H1 (cell line): Measurements from ENCODE around the gene ACTN4. TPM values are rescaled to one million over a fixed set of nuclear protein-coding genes. Genes with fewer than 3 reads are reported as not detected.
A peak's percentile ranks its signal among the peaks of the same experiment; 100 is the strongest.

Experiments
- CTCF ChIA-PET: fragments of 300-600 bp; sonication (Branson Sonifier 250); formaldehyde crosslinking; loops from one replicate; lab custom pipeline; 2021; ENCODE audit not compliant: partially characterized antibody; lab: Charles Lee
- POLR2A ChIA-PET: fragments of 300-600 bp; sonication (Branson Sonifier 250); formaldehyde crosslinking; loops from one replicate; lab custom pipeline; 2021; ENCODE audit warnings: inconsistent platforms; ENCODE audit not compliant: partially characterized antibody; lab: Charles Lee
- DNase-seq, 2 experiments: peaks; one replicate each; pipeline versions ENCODE4 v3.0.0 to v3.0.0-alpha.2; 2010 to 2022; ENCODE audit warnings: low spot score in 2 of 2, low read depth in 1 of 2, mixed read lengths in 1 of 2
- FAIRE-seq: peaks from 2 replicates; lab custom pipeline; 2011; peaks lifted over from hg19 to GRCh38; lab: Jason Lieb, UNC
- H2AFZ ChIP-seq: 2 replicates; pipeline ENCODE4 v1.8.1; 2012; ENCODE audit warnings: low read length, inconsistent platforms
- H2AK5ac ChIP-seq: 2 replicates; pipeline ENCODE4 v1.6.1; 2013; ENCODE audit warnings: low read depth, low read length
- H2BK120ac ChIP-seq: replicated peaks from 2 replicates; pipeline ENCODE3; 2013; ENCODE audit warnings: low read depth, low read length, inconsistent platforms
- H2BK12ac ChIP-seq: 2 replicates; pipeline ENCODE4 v1.6.1; 2013; ENCODE audit warnings: low read depth, low read length
- H2BK15ac ChIP-seq: 2 replicates; pipeline ENCODE4 v1.6.1; 2013; ENCODE audit warnings: low read length
- H2BK20ac ChIP-seq: 2 replicates; pipeline ENCODE4 v1.6.1; 2013; ENCODE audit warnings: low read length
- H2BK5ac ChIP-seq: 2 replicates; pipeline ENCODE4 v1.6.1; 2013; ENCODE audit warnings: low read depth, low read length
- H3K14ac ChIP-seq: 2 replicates; pipeline ENCODE4 v1.6.1; 2013; ENCODE audit warnings: inconsistent platforms; ENCODE audit not compliant: insufficient read length
- H3K18ac ChIP-seq: 2 replicates; pipeline ENCODE4 v1.6.1; 2013; ENCODE audit warnings: low read length; ENCODE audit errors: extremely low read depth
- H3K23ac ChIP-seq: 2 replicates; pipeline ENCODE4 v1.6.1; 2013; ENCODE audit warnings: inconsistent platforms; ENCODE audit not compliant: insufficient read length
- H3K23me2 ChIP-seq: 2 replicates; pipeline ENCODE4 v1.6.1; 2013; ENCODE audit warnings: low read depth, low read length
- H3K27ac ChIP-seq: 2 replicates; pipeline ENCODE4 v1.6.1; 2011; ENCODE audit warnings: low read depth, low read length, inconsistent platforms
- H3K27me3 ChIP-seq, 4 experiments: replicated peaks in 1 of 4; 1 replicate in 1 of 4; 2 replicates in 3 of 4; pipeline versions ENCODE4 v1.6.1 to v1.8.1; 2011 to 2013; ENCODE audit warnings: low read length in 3 of 4, mild to moderate bottlenecking in 3 of 4, inconsistent platforms in 2 of 4, mixed read lengths in 2 of 4, moderate library complexity in 1 of 4; ENCODE audit not compliant: control insufficient read depth in 3 of 4, insufficient read depth in 3 of 4; ENCODE audit errors: extremely low read depth in 1 of 4
- H3K36me3 ChIP-seq, 4 experiments: 2 replicates each; pipeline versions ENCODE4 v1.6.1 to v1.8.1; 2011 to 2013; ENCODE audit warnings: mild to moderate bottlenecking in 4 of 4, low read length in 3 of 4, moderate library complexity in 2 of 4, control low read depth in 1 of 4, inconsistent platforms in 1 of 4; ENCODE audit not compliant: insufficient read depth in 4 of 4, control insufficient read depth in 2 of 4
- H3K4ac ChIP-seq: replicated peaks from 2 replicates; pipeline ENCODE3; 2013; ENCODE audit warnings: low read length, low read depth, mixed read lengths, inconsistent platforms; ENCODE audit not compliant: insufficient read length
- H3K4me1 ChIP-seq, 4 experiments: replicated peaks in 1 of 4; 1 replicate in 1 of 4; 2 replicates in 3 of 4; pipeline versions ENCODE4 v1.6.1 to v1.8.1; 2011 to 2013; ENCODE audit warnings: low read length in 3 of 4, inconsistent platforms in 2 of 4, mixed read lengths in 1 of 4; ENCODE audit not compliant: insufficient read depth in 4 of 4, control insufficient read depth in 3 of 4
- H3K4me2 ChIP-seq, 2 experiments: 2 replicates each; pipeline versions ENCODE4 v1.6.1 to v1.8.1; 2011 to 2013; ENCODE audit warnings: low read depth in 2 of 2, low read length in 2 of 2, control low read depth in 1 of 2, inconsistent platforms in 1 of 2, mild to moderate bottlenecking in 1 of 2; ENCODE audit not compliant: insufficient read depth in 1 of 2
- H3K4me3 ChIP-seq, 4 experiments: fragments of 200-600, 300-600 bp in 1 of 4; sonication (generic), shearing (Covaris generic), sonication (Bioruptor Twin) in 1 of 4; 2 replicates each; pipeline versions ENCODE4 v1.5.1 to v1.8.1; 2011 to 2016; ENCODE audit warnings: low read length in 4 of 4, low read depth in 3 of 4, control low read depth in 2 of 4, inconsistent platforms in 2 of 4, mild to moderate bottlenecking in 2 of 4, mixed read lengths in 1 of 4, moderate library complexity in 1 of 4; ENCODE audit not compliant: insufficient read depth in 2 of 4; ENCODE audit errors: extremely low read depth in 1 of 4
- H3K56ac ChIP-seq: replicated peaks from 2 replicates; pipeline ENCODE3; 2013; ENCODE audit warnings: low read depth, mild to moderate bottlenecking, mixed read lengths, low read length, inconsistent platforms; ENCODE audit not compliant: insufficient read length
- H3K79me1 ChIP-seq: 2 replicates; pipeline ENCODE4 v1.6.1; 2013; ENCODE audit warnings: low read depth, low read length, control low read depth
- H3K79me2 ChIP-seq, 2 experiments: 2 replicates each; pipeline versions ENCODE4 v1.6.1 to v1.8.1; 2012 to 2013; ENCODE audit warnings: low read length in 2 of 2, mild to moderate bottlenecking in 2 of 2, inconsistent platforms in 1 of 2; ENCODE audit not compliant: insufficient read depth in 2 of 2, control insufficient read depth in 1 of 2
- H3K9ac ChIP-seq, 4 experiments: replicated peaks in 1 of 4; 1 replicate in 1 of 4; 2 replicates in 3 of 4; pipeline versions ENCODE4 v1.6.1 to v1.8.1; 2011 to 2013; ENCODE audit warnings: low read depth in 3 of 4, low read length in 3 of 4, control low read depth in 2 of 4, mild to moderate bottlenecking in 2 of 4, moderate library complexity in 2 of 4, inconsistent platforms in 1 of 4; ENCODE audit errors: extremely low read depth in 1 of 4
- H3K9me3 ChIP-seq, 2 experiments: 2 replicates each; pipeline versions ENCODE4 v1.6.1 to v1.8.1; 2012 to 2013; ENCODE audit warnings: mild to moderate bottlenecking in 2 of 2, moderate library complexity in 2 of 2, control low read depth in 1 of 2, inconsistent platforms in 1 of 2, low read depth in 1 of 2, low read length in 1 of 2, mixed read lengths in 1 of 2; ENCODE audit not compliant: insufficient read depth in 2 of 2
- H4K20me1 ChIP-seq, 2 experiments: replicated peaks in 1 of 2; 2 replicates each; pipeline versions ENCODE3 to v1.8.1; 2011 to 2013; ENCODE audit warnings: inconsistent platforms in 2 of 2, low read length in 2 of 2, mild to moderate bottlenecking in 1 of 2; ENCODE audit not compliant: insufficient read depth in 2 of 2, control insufficient read depth in 1 of 2
- H4K5ac ChIP-seq: 2 replicates; pipeline ENCODE4 v1.6.1; 2013; ENCODE audit warnings: low read length, low read depth, mixed read lengths, inconsistent platforms; ENCODE audit not compliant: insufficient read length
- H4K8ac ChIP-seq: 2 replicates; pipeline ENCODE4 v1.8.0; 2013; ENCODE audit warnings: mild to moderate bottlenecking, moderate library complexity, low read length, inconsistent platforms; ENCODE audit not compliant: insufficient read depth; ENCODE audit errors: extremely low read depth
- H4K91ac ChIP-seq: replicated peaks from 2 replicates; pipeline ENCODE3; 2013; ENCODE audit warnings: low read length, mixed read lengths, inconsistent platforms; ENCODE audit not compliant: insufficient read length
- BRCA1 ChIP-seq: IDR thresholded peaks from 2 replicates; pipeline ENCODE4 v1.6.1; 2012; ENCODE audit warnings: low read depth, low read length, improper control_type of control experiment
- CREB1 ChIP-seq: IDR thresholded peaks from 2 replicates; pipeline ENCODE4 v1.6.1; 2012; ENCODE audit warnings: inconsistent platforms
- NANOG ChIP-seq: IDR thresholded peaks from 2 replicates; pipeline ENCODE4 v1.6.1; 2011; ENCODE audit warnings: low read length, low read depth, mild to moderate bottlenecking, inconsistent platforms; ENCODE audit not compliant: insufficient read depth, poor library complexity, severe bottlenecking
- SIX5 ChIP-seq: IDR thresholded peaks from 2 replicates; pipeline ENCODE4 v1.6.1; 2011; ENCODE audit warnings: mild to moderate bottlenecking, low read depth, low read length
- SP2 ChIP-seq: IDR thresholded peaks from 2 replicates; pipeline ENCODE4 v1.6.1; 2012; ENCODE audit warnings: mild to moderate bottlenecking, low read length, inconsistent platforms
- TBP ChIP-seq: IDR thresholded peaks from 2 replicates; pipeline ENCODE4 v1.6.1; 2011; ENCODE audit warnings: low read depth, low read length, improper control_type of control experiment
- TEAD4 ChIP-seq: IDR thresholded peaks from 2 replicates; pipeline ENCODE4 v1.6.1; 2012; ENCODE audit warnings: low read depth, low read length, inconsistent platforms, mixed read lengths
- WGBS, 2 experiments: shearing (Covaris generic) in 1 of 2; methylation state at CpG; one replicate each; pipeline versions ENCODE4 v1.1.6 to v1.1.7; 2013 to 2015; ENCODE audit warnings: low lambda C conversion rate in 2 of 2, mixed read lengths in 2 of 2, inconsistent platforms in 1 of 2, low coverage in 1 of 2, missing lambda C conversion rate in 1 of 2; ENCODE audit not compliant: insufficient replicate concordance in 2 of 2, insufficient coverage in 1 of 2, insufficient read length in 1 of 2; ENCODE audit errors: extremely low coverage in 1 of 2, missing lambda C conversion rate in 1 of 2; 5-methylcytosine and 5-hydroxymethylcytosine counted together
- polyA plus RNA-seq, 7 experiments: library from polyadenylated mRNA; depleted of rRNA in 3 of 7; stranded (reverse) in 5 of 7; unstranded in 2 of 7; fragments of >200 nt in 5 of 7; fragments of 200-250 nt in 2 of 7; gene quantifications; 1 replicate in 5 of 7; 2 replicates in 1 of 7; 4 replicates in 1 of 7; pipeline versions ENCODE4 v1.2.1 to v1.2.3, GENCODE V29; 2011 to 2013; ENCODE audit warnings: missing spikeins in 2 of 7, mixed read lengths in 2 of 7
- total RNA-seq: library from RNA; stranded (reverse); fragmentation: NEBNext Ultra II Directional; extraction: Animal tissue kit (Norgen Biotek cat#: 25700); gene quantifications from 2 replicates; pipeline ENCODE4 v1.2.1, GENCODE V29; 2021
- TF ChIP-seq, protein P1 (sequence below), 3 experiments: IDR thresholded peaks; 1 replicate in 2 of 3; 2 replicates in 1 of 3; pipeline versions ENCODE4 v1.5.1 to v1.6.1; 2011; ENCODE audit warnings: low read length in 3 of 3, mild to moderate bottlenecking in 3 of 3, inconsistent platforms in 2 of 3, low read depth in 1 of 3, moderate library complexity in 1 of 3; ENCODE audit not compliant: insufficient read depth in 1 of 3; ENCODE audit errors: control extremely low read depth in 1 of 3

Gene ACTN4
- total and polyA plus RNA-seq, 2 of the 8 experiments (the other 6 are each of a cell fraction or from before 2014, with no cell fraction given), result 211 to 520 TPM

GRCh38 chr19:38666663-38667511, 19.4 kb downstream of the ACTN4 start:
- peaks cover 35% of the 10 kb centered on the region for H3K79me1 ChIP-seq
- peak overlapping the region; percentile 95 for H4K91ac ChIP-seq
- H3K4me2 ChIP-seq, result peak overlapping the region; percentile 59 to 61
- no peak overlapping the region for H2BK15ac ChIP-seq
- no peaks in the 10 kb centered on the region for H3K27me3 ChIP-seq
- H2BK20ac ChIP-seq, result 0 out of 2 replicates have a peak overlapping the region, but pooled peaks have one; percentile 66
- peak overlapping the region; percentile 98 for H2BK12ac ChIP-seq
- H3K23me2 ChIP-seq, result no peaks in the 10 kb centered on the region; the same call in 1 of the 2 replicates
- H3K9ac ChIP-seq, result peak overlapping the region in 3 of 4 experiments; percentile 69 to 75 (median 73); a peak in 5 of 7 replicates
- H3K9me3 ChIP-seq, result no peaks in the 10 kb centered on the region
- H4K8ac ChIP-seq, result peak overlapping the region; percentile 93; the same call in 1 of the 2 replicates
- no peak overlapping the region for H3K56ac ChIP-seq
- H3K27ac ChIP-seq, result peak overlapping the region; percentile 84
- H2AFZ ChIP-seq, result no peak overlapping the region
- no peak for DNase-seq
- peak overlapping the region; percentile 91 for H2BK120ac ChIP-seq
- H4K5ac ChIP-seq, result peak overlapping the region; percentile 63
- H4K20me1 ChIP-seq, result peaks cover 4 to 35% of the 10 kb centered on the region in 2 experiments
- peak overlapping the region; percentile 97 for H3K4ac ChIP-seq
- peak overlapping the region; percentile 96; the same call in 1 of the 2 replicates for H2AK5ac ChIP-seq
- peak overlapping the region; percentile 83 for H3K18ac ChIP-seq
- POLR2A ChIA-PET, result interaction anchor here (0.9 to 21.5 kb wide), 8 partner anchors 10 to 184 kb away, joined by 3 to 495 read pairs (median 5); partner anchors contain the start of gene ACTN4
- H3K23ac ChIP-seq, result no peak overlapping the region
- 47% methylated on average over 10 of the region's 10 CpGs; no CpG with 5 or more reads in 1 of the 2 experiments for WGBS, 2 experiments
- peaks cover 10 to 94% of the 10 kb centered on the region in 2 experiments for H3K79me2 ChIP-seq
- no peak overlapping the region for H3K14ac ChIP-seq
- H3K4me1 ChIP-seq, result peaks cover 41 to 60% (median 47%) of the 10 kb centered on the region in 4 experiments
- H2BK5ac ChIP-seq, result peak overlapping the region; percentile 96
- H3K36me3 ChIP-seq, result 0 out of 8 replicates have a peak, but pooled peaks cover 0 to 5% (median 0%) of the 10 kb centered on the region in 4 experiments
- FAIRE-seq, result no peak
- H3K4me3 ChIP-seq, result peak overlapping the region in 3 of 4 experiments; percentile 1 to 31 (median 6); a peak in 4 of 8 replicates
- CTCF ChIA-PET, result interaction anchor here (0.6 to 1.7 kb wide), 6 partner anchors 12 to 46 kb away, joined by 3 to 4 read pairs (median 3); no protein-coding TSS in a partner anchor
- no peak for TF ChIP-seq BRCA1
- 0 out of 2 replicates have a peak, but pooled peaks have one; percentile 11 for TF ChIP-seq TBP
- TF ChIP-seq SIX5, result peak; percentile 9; the same call in 1 of the 2 replicates
- peak; percentile 18 for TF ChIP-seq NANOG
- no peak for TF ChIP-seq SP2
- TF ChIP-seq CREB1, result peak; percentile 31; the same call in 1 of the 2 replicates
- TF ChIP-seq, protein P1, sequence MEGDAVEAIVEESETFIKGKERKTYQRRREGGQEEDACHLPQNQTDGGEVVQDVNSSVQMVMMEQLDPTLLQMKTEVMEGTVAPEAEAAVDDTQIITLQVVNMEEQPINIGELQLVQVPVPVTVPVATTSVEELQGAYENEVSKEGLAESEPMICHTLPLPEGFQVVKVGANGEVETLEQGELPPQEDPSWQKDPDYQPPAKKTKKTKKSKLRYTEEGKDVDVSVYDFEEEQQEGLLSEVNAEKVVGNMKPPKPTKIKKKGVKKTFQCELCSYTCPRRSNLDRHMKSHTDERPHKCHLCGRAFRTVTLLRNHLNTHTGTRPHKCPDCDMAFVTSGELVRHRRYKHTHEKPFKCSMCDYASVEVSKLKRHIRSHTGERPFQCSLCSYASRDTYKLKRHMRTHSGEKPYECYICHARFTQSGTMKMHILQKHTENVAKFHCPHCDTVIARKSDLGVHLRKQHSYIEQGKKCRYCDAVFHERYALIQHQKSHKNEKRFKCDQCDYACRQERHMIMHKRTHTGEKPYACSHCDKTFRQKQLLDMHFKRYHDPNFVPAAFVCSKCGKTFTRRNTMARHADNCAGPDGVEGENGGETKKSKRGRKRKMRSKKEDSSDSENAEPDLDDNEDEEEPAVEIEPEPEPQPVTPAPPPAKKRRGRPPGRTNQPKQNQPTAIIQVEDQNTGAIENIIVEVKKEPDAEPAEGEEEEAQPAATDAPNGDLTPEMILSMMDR (IDR thresholded peaks at IDR 0.05; ENCODE audit: control extremely low read depth in 1 of 3, insufficient read depth in 1 of 3, low read depth in 1 of 3, low read length in 3 of 3), result no peak
- no peak for TF ChIP-seq TEAD4
